ENCODE measurements around the gene BSDC1.

Gene BSDC1

DNA sequence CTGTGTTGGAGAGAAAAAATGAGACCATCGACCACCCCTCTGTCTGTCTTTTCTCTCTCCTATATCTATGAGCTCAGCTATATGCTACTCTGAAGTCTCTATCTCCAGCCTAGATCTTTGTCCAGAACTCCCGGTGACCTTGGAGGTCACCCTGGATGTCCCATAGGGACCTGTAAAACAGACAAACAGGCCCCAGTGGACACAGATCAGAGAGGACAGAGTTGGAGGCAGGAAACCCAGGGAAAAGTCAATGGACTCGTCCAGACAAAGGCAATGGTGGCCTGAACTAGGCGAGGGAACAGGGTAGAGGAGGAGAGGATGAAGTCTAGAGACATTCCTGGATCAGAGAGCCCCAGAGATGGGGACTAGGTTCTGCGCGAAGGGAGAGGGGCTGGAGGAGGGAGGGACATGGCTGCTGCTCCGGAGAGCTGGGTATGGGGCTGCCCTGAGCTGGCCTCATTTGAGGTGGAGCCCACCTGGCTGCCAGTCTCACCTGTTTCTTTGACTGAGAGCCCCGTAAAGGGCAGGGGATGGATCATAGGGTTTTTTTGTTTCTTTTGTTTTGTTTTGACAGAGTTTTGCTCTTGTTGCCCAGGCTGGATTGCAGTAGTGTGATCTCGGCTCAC is 47.6 kb downstream of the BSDC1 start:
- TF ChIP-seq ZFX (IDR thresholded peaks at IDR 0.05) = no peak
- TF ChIP-seq, protein P1, sequence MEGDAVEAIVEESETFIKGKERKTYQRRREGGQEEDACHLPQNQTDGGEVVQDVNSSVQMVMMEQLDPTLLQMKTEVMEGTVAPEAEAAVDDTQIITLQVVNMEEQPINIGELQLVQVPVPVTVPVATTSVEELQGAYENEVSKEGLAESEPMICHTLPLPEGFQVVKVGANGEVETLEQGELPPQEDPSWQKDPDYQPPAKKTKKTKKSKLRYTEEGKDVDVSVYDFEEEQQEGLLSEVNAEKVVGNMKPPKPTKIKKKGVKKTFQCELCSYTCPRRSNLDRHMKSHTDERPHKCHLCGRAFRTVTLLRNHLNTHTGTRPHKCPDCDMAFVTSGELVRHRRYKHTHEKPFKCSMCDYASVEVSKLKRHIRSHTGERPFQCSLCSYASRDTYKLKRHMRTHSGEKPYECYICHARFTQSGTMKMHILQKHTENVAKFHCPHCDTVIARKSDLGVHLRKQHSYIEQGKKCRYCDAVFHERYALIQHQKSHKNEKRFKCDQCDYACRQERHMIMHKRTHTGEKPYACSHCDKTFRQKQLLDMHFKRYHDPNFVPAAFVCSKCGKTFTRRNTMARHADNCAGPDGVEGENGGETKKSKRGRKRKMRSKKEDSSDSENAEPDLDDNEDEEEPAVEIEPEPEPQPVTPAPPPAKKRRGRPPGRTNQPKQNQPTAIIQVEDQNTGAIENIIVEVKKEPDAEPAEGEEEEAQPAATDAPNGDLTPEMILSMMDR (conservative IDR thresholded peaks at IDR 0.05) = no peak

DNA sequence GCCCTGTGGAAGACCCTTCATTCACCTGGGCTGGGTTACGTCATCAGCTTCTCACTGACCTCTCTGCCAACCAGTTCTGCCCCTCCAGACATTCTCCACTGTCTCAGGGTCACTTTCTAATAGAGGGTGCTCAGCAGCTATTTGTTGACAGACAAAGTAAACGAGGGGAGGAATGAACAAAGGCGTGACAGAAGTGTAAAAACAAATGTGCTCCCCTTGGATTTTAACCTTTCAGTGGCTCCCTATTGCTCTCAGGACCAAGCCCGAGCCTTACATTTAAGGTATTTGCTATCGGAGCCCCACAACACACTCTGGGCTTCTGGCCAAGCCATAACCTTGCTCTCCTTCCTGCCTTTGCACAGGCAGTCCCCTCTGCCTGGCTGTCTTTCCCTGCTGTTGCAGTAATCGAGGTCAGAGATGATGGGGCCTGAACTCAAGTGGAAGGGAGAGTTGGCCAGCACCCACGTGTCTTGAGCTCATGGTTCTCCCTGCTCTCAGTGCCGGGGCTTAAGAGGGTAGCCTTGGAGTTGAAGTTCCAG is 48.9 kb downstream of the BSDC1 start:
- TF ChIP-seq, protein P1 (conservative IDR thresholded peaks at IDR 0.05) = no peak
- no peak for TF ChIP-seq ZFX (IDR thresholded peaks at IDR 0.05)
- H3K27ac ChIP-seq = no peak overlapping the region

More for the DNA sequence above, 47.6 kb downstream of the BSDC1 start:
- H3K27ac ChIP-seq = no peak overlapping the region

DNA sequence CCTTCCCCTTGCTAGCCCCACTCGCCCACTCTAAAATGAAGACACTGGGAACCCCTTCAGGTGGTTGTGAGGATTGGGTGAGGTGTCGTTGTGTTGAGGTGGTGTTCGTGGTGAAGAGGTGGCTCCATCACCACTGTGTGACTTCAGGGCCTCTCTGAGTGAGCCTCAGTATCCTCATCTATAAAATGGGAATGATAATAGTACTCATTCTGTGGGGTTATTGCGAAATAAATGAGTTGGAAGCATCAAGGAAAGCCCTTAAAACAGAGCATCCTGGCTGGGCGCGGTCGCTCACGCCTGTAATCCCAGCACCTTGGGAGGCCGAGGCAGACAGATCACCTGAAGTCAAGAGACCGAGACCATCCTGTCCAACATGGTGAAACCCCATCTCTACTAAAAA is 51.5 kb downstream of the BSDC1 start:
- H3K27ac ChIP-seq = no peak overlapping the region
- TF ChIP-seq, protein P1 (conservative IDR thresholded peaks at IDR 0.05) = no peak
- TF ChIP-seq ZFX (IDR thresholded peaks at IDR 0.05) = no peak

DNA sequence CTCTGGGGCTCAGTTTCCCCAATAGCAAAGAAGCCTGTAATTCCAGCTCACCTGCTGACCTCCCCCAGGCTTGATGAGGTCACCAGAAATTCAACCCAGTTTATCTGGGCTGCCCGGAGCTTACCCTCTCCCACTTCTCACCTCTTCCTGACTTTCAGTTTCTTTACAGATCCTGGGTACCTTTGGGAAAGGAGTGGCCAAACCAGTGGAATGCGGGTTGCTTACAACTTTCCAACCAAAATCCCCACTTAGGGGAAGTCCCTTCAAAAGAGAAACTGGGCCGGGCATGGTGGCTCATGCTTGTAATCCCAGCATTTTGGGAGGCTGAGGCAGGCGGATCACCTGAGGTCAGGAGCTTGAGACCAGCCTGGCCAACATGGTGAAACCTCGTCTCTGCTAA is 52.3 kb downstream of the BSDC1 start:
- H3K27ac ChIP-seq = no peak overlapping the region
- TF ChIP-seq, protein P1 (conservative IDR thresholded peaks at IDR 0.05) = no peak
- TF ChIP-seq ZFX (IDR thresholded peaks at IDR 0.05) = no peak

DNA sequence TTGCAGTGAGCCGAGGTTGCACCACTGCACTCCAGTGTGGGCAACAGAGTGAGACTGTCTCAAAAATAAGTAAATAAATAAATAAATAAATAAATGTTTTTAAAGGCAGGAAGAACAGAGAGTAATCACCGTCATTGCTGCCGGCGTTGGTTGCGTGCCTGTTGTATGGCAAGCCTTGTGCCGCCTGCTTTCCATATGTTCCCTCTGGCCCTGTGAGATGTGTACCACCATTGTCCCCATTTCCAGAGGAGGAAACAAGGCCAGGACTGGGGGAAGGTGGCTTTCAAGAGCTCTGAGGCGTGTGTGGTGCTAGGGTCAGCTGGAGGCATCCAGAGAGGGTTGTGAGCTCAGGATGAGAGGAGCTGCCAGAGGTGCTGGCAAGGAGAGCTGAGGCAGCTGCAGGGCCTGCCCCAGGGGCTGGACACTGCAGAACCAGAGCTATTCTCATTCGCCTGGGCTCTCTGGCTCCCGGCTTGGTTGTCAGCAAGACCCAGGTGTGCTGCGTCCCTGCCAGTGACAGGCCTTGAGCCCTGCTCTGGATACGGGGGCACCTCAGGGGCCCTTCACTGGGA is 53.0 kb downstream of the BSDC1 start:
- no peak overlapping the region for H3K27ac ChIP-seq
- no peak for TF ChIP-seq ZFX (IDR thresholded peaks at IDR 0.05)
- TF ChIP-seq, protein P1 (conservative IDR thresholded peaks at IDR 0.05) = no peak

DNA sequence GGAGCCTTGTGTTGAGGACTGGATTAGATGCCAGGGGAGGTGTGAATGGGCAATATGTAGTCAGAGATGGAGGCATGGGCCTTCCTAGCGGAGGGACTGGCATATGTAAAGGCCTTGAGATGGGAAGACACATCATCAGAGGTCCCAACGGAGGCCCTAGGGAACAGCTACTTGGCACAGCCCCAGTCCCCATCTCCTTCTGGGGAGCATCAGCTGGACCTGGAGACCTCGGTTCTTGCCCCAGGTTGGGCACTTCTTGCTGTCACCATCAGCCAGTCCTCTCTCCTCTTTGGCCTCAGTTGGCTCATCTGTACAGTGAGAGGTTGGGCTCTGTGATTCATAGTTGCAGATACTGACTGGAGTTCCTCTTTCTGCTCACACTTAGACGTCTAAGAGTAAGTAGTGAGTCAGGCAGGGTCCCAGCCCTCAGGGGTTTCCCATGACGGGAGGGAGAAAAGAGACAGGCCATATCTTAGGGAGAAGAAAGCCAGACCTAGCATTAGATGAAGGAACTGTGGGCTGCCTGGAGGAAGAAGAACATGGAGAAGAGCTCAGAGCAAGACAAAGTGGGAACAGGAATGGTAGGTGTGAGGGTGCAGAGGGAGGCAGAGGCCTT is 54.8 kb downstream of the BSDC1 start:
- TF ChIP-seq, protein P1 (conservative IDR thresholded peaks at IDR 0.05) = no peak
- TF ChIP-seq ZFX (IDR thresholded peaks at IDR 0.05) = no peak
- H3K27ac ChIP-seq = no peak overlapping the region

DNA sequence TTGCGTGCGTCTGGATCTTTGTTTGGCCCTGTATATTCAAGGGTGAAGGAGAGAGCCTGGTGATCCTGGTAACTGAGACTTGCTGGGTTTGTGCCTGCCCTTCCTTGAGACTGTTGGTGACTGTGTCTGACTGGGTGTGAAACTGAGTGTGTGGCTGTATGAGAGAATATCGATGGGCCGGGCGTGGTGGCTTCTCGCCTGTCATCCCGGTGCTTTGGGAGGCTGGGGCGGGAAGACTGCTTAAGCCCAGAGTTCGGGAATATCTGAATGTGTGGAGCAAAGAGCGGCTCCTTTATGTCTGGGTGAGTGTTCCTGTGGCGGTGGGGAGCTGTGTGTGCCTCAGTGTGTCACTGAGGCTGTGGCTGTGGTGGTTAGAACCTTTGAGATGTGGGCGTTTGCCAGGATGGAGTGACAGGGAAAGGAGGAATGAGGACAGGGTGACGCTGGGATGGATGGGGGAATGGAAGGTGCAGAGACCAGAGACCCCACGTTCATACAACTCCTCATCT is 55.5 kb downstream of the BSDC1 start:
- no peak overlapping the region for H3K27ac ChIP-seq
- TF ChIP-seq, protein P1 (conservative IDR thresholded peaks at IDR 0.05) = no peak
- no peak for TF ChIP-seq ZFX (IDR thresholded peaks at IDR 0.05)
